ENCODE results near the gene PDZRN3.

DNA sequence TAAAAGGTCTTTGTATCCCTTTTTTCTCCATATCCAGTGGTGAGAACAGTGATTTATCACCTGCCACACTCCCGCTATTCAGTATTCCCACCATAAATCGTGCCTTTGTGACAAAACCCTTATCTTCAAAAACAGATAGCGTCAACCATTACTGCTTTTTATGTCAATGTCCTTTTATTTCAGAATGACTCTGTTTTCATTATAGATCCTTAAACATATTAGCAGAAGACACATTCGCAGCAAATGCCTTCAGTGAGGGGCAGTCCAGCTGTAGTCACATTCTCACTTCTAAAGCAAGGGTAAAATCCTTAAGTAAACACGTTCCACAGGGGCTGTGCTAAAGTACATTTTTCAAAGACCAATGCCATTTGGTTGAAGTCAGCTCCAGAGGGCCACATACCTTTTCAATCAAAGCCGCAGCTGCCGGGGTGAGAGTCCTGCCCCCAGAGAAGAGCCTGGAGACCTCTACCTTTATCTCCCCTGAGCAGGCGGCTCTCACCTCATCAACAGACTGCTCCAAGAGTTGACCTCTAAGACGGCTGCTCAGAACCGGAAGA lies 53.4 kb downstream of the PDZRN3 start:
- TF ChIP-seq EZH2phosphoT487 (IDR thresholded peaks at IDR 0.05; ENCODE audit: borderline replicate concordance, low read depth): no peak
- TF ChIP-seq FOXM1 (IDR thresholded peaks at IDR 0.05; ENCODE audit: low read depth): no peak
- TF ChIP-seq CHD2 (IDR thresholded peaks at IDR 0.05; ENCODE audit: low read length, partially characterized antibody): no peak
- TF ChIP-seq, protein P1, sequence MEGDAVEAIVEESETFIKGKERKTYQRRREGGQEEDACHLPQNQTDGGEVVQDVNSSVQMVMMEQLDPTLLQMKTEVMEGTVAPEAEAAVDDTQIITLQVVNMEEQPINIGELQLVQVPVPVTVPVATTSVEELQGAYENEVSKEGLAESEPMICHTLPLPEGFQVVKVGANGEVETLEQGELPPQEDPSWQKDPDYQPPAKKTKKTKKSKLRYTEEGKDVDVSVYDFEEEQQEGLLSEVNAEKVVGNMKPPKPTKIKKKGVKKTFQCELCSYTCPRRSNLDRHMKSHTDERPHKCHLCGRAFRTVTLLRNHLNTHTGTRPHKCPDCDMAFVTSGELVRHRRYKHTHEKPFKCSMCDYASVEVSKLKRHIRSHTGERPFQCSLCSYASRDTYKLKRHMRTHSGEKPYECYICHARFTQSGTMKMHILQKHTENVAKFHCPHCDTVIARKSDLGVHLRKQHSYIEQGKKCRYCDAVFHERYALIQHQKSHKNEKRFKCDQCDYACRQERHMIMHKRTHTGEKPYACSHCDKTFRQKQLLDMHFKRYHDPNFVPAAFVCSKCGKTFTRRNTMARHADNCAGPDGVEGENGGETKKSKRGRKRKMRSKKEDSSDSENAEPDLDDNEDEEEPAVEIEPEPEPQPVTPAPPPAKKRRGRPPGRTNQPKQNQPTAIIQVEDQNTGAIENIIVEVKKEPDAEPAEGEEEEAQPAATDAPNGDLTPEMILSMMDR (IDR thresholded peaks at IDR 0.05): no peak
- no peak for TF ChIP-seq ELF1 (IDR thresholded peaks at IDR 0.05)
- TF ChIP-seq, protein P2, sequence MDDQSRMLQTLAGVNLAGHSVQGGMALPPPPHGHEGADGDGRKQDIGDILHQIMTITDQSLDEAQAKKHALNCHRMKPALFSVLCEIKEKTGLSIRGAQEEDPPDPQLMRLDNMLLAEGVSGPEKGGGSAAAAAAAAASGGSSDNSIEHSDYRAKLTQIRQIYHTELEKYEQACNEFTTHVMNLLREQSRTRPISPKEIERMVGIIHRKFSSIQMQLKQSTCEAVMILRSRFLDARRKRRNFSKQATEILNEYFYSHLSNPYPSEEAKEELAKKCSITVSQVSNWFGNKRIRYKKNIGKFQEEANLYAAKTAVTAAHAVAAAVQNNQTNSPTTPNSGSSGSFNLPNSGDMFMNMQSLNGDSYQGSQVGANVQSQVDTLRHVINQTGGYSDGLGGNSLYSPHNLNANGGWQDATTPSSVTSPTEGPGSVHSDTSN (IDR thresholded peaks at IDR 0.05): no peak
- no peak for TF ChIP-seq JUND (IDR thresholded peaks at IDR 0.05)
- no peak for TF ChIP-seq MXI1 (IDR thresholded peaks at IDR 0.05; ENCODE audit: low read depth, low read length)
- no peak for TF ChIP-seq SIN3A (IDR thresholded peaks at IDR 0.05; ENCODE audit: borderline replicate concordance, low read depth, low read length)
- TF ChIP-seq EP300 (IDR thresholded peaks at IDR 0.05; ENCODE audit: borderline replicate concordance in 1 of 2, low read depth in 1 of 2, low read length in 1 of 2): no peak
- no peak for TF ChIP-seq RAD21 (IDR thresholded peaks at IDR 0.05; ENCODE audit: low read length)
- TF ChIP-seq, protein P3, sequence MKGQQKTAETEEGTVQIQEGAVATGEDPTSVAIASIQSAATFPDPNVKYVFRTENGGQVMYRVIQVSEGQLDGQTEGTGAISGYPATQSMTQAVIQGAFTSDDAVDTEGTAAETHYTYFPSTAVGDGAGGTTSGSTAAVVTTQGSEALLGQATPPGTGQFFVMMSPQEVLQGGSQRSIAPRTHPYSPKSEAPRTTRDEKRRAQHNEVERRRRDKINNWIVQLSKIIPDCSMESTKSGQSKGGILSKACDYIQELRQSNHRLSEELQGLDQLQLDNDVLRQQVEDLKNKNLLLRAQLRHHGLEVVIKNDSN (IDR thresholded peaks at IDR 0.05; ENCODE audit: borderline replicate concordance, low read depth): no peak
- no peak for TF ChIP-seq SMC3 (IDR thresholded peaks at IDR 0.05; ENCODE audit: low read depth, low read length)
- no peak for TF ChIP-seq NFIC (IDR thresholded peaks at IDR 0.05; ENCODE audit: borderline replicate concordance)

All from SK-N-SH (cell line).